Erythroblast (primary cell): ENCODE measurements around the gene SERPINC1.
"Not testable (repeated sequence)": the region's sequence is repeated elsewhere in the genome, so short reads cannot be mapped to it uniquely, and the experiment has no call there.

ENCODE experiments used
- DNase-seq, 2 experiments: peaks; one replicate each; lab custom pipeline; 2025; lab: John Stamatoyannopoulos, UW
- GATA1 ChIP-seq: IDR thresholded peaks from 2 replicates; pipeline ENCODE4 v1.6.1; 2011; ENCODE audit warnings: low read depth, mild to moderate bottlenecking, control low read depth, low read length, moderate library complexity
- POLR2A ChIP-seq: IDR thresholded peaks from 2 replicates; pipeline ENCODE4 v1.6.1; 2011; ENCODE audit warnings: mild to moderate bottlenecking, low read length

The SERPINC1 gene

GRCh38 chr1:173915596-173915995, 1.5 kb downstream of the SERPINC1 start:
- no peak for TF ChIP-seq GATA1

GRCh38 chr1:173914366-173914871, 2.7 kb downstream of the SERPINC1 start:
- TF ChIP-seq GATA1 (no peak), POLR2A (no peak)
- DNase-seq: peak; percentile 51 to 70

More at GRCh38 chr1:173915596-173915995, 1.5 kb downstream of the SERPINC1 start:
- DNase-seq: no peak

- TF ChIP-seq GATA1 (no peak), POLR2A (no peak)
- DNase-seq: no peak
Observed at GRCh38 chr1:173913111-173913510, 4.0 kb downstream of the SERPINC1 start.

DNA sequence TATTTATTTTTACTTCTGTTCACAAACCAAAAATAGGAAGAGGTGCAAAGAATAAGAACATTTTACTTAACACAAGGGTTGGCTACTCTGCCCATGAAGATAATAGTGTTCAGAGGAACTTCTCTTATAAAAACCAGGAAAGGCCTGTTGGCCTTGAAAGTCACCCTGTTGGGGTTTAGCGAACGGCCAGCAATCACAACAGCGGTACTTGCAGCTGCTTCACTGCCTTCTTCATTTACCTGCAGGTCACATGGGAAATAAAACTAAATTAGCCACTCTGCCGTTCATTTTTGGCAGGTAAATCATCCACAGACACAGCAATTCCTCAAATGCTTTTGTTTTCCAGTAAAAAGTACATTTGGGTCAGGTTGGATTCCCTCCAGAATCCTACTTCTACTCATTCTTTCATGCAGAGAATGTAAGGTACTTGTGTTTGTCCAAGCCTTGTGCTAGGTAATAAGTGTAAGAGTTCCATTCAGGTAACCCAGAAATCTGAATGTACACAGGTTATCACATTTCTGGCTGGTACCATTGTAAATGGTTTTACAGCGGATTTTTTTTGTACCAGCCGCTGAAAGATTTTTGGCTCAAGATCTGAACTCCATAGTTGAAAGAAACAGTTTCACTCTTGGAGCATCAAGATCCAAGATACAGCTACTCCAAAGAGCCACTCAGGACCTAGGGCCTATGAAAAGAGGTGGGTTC, 13.1 kb downstream of the SERPINC1 start:
- no peak for DNase-seq
- no peak for TF ChIP-seq GATA1
- TF ChIP-seq POLR2A: no peak

DNA sequence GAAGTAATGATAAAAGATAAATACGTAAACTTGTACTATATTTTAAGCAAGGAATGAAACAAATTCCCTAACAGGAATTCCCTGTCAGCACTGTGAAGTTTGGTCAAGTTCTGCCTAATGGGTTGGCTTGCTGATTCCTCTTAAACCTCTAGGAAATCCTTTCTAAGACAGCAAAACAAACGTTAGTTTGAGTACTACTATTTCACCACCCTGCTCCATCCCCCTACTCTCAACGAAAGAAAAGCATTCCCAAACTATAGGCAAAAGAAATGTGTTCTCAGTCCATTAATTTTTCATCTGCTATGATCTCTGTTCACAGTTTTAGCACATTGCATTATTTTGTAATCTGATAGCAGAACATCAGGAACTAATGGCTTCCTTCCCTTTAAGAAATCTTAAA, 16.1 kb downstream of the SERPINC1 start:
- no peak for TF ChIP-seq GATA1
- no peak for TF ChIP-seq POLR2A
- DNase-seq: no peak

- TF ChIP-seq POLR2A: no peak
- TF ChIP-seq GATA1: no peak
- DNase-seq: no peak
Observed at GRCh38 chr1:173900427-173900826, 16.7 kb downstream of the SERPINC1 start.

DNA sequence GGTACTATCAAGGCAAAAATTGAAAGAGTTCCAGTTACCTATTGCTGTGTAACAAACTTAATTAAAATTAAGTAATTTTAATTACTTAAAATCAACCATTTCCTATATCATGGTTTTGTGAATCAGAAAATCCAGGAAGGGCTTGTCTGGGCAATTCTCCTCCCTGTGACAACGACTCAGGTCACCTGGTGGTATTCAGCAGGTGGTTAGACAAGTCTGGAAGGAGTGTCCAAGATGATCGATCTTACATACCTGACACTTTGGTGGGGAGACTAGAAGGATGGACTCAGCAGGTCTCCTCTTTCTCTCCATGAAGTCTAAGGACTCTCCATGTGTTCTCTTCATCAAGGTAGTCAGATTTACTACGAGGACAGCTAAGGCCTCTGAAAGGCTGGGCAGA, 22.9 kb downstream of the SERPINC1 start:
- DNase-seq: no peak

DNA sequence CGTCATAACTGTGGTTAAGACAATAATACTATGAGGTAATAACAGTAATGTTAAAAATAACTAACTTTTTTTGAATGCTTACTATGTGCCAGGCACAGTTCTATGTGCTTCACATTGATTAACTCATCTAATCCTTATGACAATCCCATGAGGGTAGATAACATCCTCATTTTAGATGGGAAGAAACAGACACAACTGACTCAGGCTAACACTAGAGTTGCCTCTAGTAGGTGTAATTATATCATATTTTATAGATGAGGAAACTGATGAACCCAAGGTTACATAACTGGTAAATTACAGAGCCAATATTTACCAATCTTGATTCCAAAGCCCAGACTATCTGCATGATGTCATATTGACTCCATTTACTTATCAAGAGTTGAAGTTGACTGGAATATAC, 23.5 kb downstream of the SERPINC1 start:
- no peak for TF ChIP-seq GATA1
- TF ChIP-seq POLR2A: no peak
- no peak for DNase-seq

More for the DNA sequence above, 22.9 kb downstream of the SERPINC1 start:
- TF ChIP-seq POLR2A (no peak), GATA1 (no peak)

GRCh38 chr1:173889885-173890284, 27.2 kb downstream of the SERPINC1 start:
- no peak for DNase-seq
- TF ChIP-seq GATA1 (no peak), POLR2A (no peak)

DNA sequence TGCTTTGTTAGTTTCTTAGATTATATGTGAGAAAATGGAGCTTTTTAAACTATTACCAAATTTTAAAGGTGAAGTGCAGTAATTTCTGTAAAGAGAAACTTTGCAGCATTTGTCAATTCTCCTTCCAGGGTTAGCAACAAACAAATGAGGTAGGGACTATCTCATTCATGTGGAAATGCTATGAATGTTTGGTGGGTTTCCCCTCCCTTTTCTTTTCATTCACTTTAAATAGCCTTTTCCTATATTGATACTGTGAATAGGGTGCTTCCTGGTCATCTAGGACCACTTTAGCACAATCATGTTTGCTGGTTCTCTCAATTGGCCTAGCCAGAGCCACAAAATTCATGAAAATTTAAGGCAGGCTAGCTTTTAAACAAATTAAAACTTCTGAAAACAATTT, 28.4 kb downstream of the SERPINC1 start:
- no peak for DNase-seq
- TF ChIP-seq POLR2A (no peak), GATA1 (no peak)

- no peak for DNase-seq
- TF ChIP-seq GATA1 (no peak), POLR2A (no peak)
Observed at GRCh38 chr1:173887627-173888026, 29.5 kb downstream of the SERPINC1 start.

- TF ChIP-seq GATA1 (no peak), POLR2A (no peak)
- no peak for DNase-seq
Observed at GRCh38 chr1:173886746-173887611, 30.1 kb downstream of the SERPINC1 start.

- TF ChIP-seq POLR2A: no peak
- no peak for TF ChIP-seq GATA1
- no peak for DNase-seq
Observed at GRCh38 chr1:173884701-173885100, 32.4 kb downstream of the SERPINC1 start.

GRCh38 chr1:173881117-173881516, 36.0 kb downstream of the SERPINC1 start:
- DNase-seq: not testable (repeated sequence)

DNA sequence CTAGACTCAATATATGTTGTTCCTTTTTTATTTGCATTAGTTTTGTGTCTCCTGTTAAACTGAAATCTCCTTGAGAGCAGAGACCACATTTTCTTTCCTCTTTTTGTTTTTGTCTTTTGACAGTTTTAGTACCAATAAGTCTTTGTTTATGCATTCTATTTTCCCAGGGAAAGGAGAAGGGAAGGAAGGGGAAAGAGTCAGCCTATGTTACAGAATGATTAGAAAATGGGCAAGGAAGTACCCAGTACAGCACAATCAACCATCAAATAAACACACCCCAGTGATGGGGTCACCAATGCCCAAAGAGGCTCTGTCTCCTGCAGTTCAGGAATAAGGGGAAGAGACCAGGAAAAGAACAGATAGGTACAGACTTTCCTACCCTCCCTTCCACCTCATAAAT, 38.9 kb downstream of the SERPINC1 start:
- no peak for DNase-seq
- TF ChIP-seq POLR2A (no peak), GATA1 (no peak)
